ENCODE measurements around the gene MINK1. TPM values are rescaled to one million over a fixed set of nuclear protein-coding genes. Genes with fewer than 3 reads are reported as not detected.

MINK1 gene
- 38.4 and 48.5 TPM in 2 replicates for total RNA-seq (ENCODE audit: low replicate concordance)

DNA sequence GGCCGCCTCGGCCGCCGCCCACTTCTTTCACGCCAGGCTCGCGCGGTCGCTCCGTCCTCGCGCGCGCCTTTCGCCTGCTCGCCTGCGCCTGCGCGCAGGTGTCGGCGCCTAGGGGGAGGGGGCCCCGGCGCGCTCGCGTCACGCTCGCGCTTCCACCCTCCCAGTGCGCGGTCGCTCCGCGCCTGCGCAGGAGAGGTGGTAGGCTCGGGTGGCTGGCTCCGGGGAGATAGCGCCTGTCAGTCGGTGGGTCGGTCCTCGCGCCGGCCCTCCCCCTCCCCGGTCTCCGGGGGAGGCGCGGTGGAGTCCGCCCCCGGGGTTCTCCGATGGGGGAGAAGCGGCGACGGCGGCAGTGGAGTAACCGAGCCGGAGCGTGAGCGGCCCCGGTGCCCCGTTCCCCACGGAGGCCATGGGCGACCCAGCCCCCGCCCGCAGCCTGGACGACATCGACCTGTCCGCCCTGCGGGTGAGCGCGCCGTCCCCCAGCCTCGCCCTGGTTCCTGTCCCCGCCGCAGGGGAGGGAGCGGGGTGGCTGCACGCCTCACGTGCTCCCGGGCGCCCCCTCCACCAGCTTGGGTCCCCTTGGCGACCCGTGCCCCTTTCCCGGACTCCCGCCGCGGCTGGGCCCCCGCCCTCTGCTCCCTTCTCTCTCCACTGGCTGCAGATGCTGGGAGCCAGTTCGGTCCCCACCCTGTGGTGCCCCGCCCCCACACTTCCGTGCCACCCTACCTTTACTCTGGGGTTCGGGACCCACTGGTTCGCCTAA, at the start of gene MINK1:
MINK1 (plus strand) TSS at position 163 of the 763 bp plus-strand sequence; CDS start at position 407, 244 bp downstream.
- TF ChIP-seq, protein P1, sequence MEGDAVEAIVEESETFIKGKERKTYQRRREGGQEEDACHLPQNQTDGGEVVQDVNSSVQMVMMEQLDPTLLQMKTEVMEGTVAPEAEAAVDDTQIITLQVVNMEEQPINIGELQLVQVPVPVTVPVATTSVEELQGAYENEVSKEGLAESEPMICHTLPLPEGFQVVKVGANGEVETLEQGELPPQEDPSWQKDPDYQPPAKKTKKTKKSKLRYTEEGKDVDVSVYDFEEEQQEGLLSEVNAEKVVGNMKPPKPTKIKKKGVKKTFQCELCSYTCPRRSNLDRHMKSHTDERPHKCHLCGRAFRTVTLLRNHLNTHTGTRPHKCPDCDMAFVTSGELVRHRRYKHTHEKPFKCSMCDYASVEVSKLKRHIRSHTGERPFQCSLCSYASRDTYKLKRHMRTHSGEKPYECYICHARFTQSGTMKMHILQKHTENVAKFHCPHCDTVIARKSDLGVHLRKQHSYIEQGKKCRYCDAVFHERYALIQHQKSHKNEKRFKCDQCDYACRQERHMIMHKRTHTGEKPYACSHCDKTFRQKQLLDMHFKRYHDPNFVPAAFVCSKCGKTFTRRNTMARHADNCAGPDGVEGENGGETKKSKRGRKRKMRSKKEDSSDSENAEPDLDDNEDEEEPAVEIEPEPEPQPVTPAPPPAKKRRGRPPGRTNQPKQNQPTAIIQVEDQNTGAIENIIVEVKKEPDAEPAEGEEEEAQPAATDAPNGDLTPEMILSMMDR (IDR thresholded peaks at IDR 0.05; ENCODE audit: insufficient read depth, low read length) = no peak
- DNase-seq (ENCODE audit: low read depth) = peak; percentile 91
- peak within 1 kb of the TSS; percentile 90 for H3K4me3 ChIP-seq (ENCODE audit: low read depth, low read length)

DNA sequence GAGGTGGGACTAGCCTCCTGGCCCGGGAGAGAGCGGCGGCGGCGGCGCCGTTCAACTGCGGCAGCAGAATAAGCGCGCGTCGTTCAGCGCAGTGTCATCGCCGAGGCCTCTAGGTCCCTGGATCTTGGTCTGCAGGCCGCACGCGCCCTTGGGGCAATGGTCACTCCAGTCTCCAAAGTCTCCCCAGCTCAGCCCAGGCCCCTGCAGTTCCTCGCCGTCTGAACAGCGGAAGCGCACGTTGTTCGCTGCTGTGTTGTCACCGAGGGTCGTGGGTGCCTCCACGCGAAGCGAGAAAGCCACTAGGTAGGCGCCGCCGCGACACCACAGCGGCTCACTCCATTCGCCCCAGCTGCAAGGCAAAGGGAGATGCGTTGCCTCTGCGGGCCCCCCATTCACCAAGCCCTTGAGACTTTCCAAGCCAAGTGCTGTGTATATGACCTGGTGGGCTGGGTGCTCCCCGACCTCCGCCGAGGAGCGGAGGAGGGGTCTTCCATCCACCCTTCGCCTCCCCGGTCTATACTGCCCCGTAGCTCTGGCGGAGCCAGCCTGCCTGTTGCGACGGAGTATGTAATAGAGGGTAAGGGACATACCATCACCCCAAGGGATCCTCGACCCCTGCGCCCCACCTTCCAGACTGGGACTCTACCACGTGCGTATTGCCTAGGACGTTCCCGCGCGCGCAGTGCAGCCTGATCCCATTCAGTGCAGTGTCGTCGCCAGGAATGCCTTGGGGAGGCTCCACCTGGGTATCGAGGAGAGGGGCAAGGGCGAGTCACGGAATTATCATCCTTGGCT, 47.6 kb upstream of the MINK1 start:
- peak overlapping the region; percentile 10 for H3K4me3 ChIP-seq (ENCODE audit: low read depth, low read length)
- DNase-seq (ENCODE audit: low read depth) = no peak
- TF ChIP-seq, protein P1 (IDR thresholded peaks at IDR 0.05; ENCODE audit: insufficient read depth, low read length) = no peak

DNA sequence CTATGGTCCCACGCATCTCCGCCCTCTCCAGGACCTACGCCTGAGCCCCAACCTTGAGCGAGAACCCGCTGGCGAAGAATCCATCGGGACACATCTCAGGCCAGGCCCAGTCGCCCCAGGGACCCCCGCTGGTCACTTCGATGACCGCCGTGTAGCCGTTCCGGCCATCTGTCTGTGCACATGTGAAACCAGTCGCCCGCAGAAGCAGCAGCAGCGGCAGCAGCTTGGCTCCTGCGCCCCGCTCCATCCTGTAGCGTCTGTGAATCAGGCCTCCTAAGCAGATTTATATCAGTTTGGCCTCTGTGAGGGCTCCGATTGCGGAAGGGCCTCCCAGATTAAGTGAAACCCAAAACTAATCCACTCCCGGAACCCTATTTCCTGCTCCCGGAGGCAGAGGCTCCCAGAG, 47.0 kb upstream of the MINK1 start, which contains the start of gene VMO1:
VMO1 (minus strand) TSS at position 259 of the 406 bp plus-strand sequence; CDS start at position 247, 12 bp downstream.
- peak within 1 kb of the TSS; percentile 10 for H3K4me3 ChIP-seq (ENCODE audit: low read depth, low read length)
- TF ChIP-seq, protein P1 (IDR thresholded peaks at IDR 0.05; ENCODE audit: insufficient read depth, low read length) = no peak
- DNase-seq (ENCODE audit: low read depth) = peak; percentile 57

DNA sequence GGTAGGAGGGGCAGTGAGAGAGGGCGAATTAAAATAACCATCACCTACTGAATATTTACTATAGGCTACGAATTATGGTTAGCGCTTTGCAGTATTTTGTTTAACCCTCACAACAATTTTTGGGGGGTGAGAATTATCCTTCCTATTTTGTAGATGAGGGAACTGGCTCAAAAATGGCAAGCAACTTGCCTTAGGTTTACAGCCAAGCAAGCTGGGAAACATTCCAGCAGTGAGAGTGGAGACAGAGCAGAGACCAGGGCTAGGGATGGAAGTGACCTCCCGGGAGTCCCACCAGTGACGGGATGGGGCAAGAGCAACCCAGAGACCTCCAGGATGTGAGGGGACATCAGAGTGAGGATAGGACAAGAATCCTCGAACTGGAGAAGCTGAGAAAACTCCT, 46.6 kb upstream of the MINK1 start:
- no peak overlapping the region for H3K4me3 ChIP-seq (ENCODE audit: low read depth, low read length)
- TF ChIP-seq, protein P1 (IDR thresholded peaks at IDR 0.05; ENCODE audit: insufficient read depth, low read length) = no peak
- peak; percentile 43 for DNase-seq (ENCODE audit: low read depth)

DNA sequence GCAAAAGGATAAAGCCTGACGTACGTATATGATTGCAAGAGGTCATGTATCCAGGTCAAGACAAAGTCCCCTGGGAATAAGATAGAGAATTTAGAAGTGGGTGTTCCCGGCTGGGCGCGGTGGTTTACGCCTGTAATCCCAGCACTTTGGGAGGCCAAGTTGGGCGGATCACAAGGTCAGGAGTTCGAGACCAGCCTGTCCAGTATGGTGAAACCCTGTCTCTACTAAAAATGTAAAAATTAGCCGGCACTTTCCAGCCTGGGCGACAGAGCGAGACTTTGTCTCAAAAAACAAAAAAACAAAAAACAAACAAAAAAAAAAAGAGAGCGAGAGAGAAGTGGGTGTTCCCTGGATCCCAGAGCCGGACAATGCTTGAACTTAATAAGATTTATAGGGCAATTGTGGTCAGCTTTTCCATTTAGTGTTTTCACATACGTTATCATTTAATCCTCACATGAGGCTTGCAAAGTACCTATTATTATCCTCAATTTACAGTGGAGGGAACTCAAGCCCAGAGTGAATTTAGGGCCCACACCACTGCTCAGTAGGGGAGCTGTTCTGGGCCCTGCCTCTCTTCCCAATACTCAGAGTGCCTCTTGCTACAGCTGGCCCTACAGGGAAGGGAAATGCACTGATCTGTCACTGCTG, 44.9 kb upstream of the MINK1 start:
- DNase-seq (ENCODE audit: low read depth) = peak; percentile 58
- TF ChIP-seq, protein P1 (IDR thresholded peaks at IDR 0.05; ENCODE audit: insufficient read depth, low read length) = no peak
- H3K4me3 ChIP-seq (ENCODE audit: low read depth, low read length) = no peak overlapping the region
